BLaER1 (cell line): ENCODE data around the gene SLC38A4.
"Not testable (repeated sequence)": the region's sequence is repeated elsewhere in the genome, so short reads cannot be mapped to it uniquely, and the experiment has no call there.

Source experiments
- H3K27ac ChIP-seq: shearing (Covaris generic); formaldehyde crosslinking; 2 replicates; pipeline ENCODE4 v1.8.1; 2022
- H3K27me3 ChIP-seq: shearing (Covaris generic); formaldehyde crosslinking; 2 replicates; pipeline ENCODE4 v1.8.1; 2022
- H3K36me3 ChIP-seq: shearing (Covaris generic); formaldehyde crosslinking; 2 replicates; pipeline ENCODE4 v1.8.1; 2022
- H3K4me1 ChIP-seq: shearing (Covaris generic); formaldehyde crosslinking; 2 replicates; pipeline ENCODE4 v1.8.1; 2022
- H3K4me2 ChIP-seq: shearing (Covaris generic); formaldehyde crosslinking; 2 replicates; pipeline ENCODE4 v1.8.1; 2022
- H3K4me3 ChIP-seq: shearing (Covaris generic); formaldehyde crosslinking; 2 replicates; pipeline ENCODE4 v1.8.1; 2022
- H3K9ac ChIP-seq: shearing (Covaris generic); formaldehyde crosslinking; 2 replicates; pipeline ENCODE4 v1.8.1; 2022
- H3K9me3 ChIP-seq: shearing (Covaris generic); formaldehyde crosslinking; 2 replicates; pipeline ENCODE4 v1.8.1; 2022
- H4K20me1 ChIP-seq: shearing (Covaris generic); formaldehyde crosslinking; 2 replicates; pipeline ENCODE4 v1.8.1; 2022
- Cebpa-rat ChIP-seq: shearing (Covaris generic); IDR thresholded peaks from 2 replicates; pipeline ENCODE4 v1.8.1; 2022

Gene SLC38A4

GRCh38 chr12:46764005-46764404, 61.8 kb downstream of the SLC38A4 start:
- no peak overlapping the region for H3K27ac ChIP-seq
- no peaks in the 10 kb centered on the region for H4K20me1 ChIP-seq
- H3K4me2 ChIP-seq, result no peak overlapping the region
- H3K4me1 ChIP-seq, result no peaks in the 10 kb centered on the region
- peaks cover 4% of the 10 kb centered on the region; the same call in 1 of the 2 replicates for H3K9me3 ChIP-seq
- H3K4me3 ChIP-seq, result no peak overlapping the region
- H3K27me3 ChIP-seq, result no peaks in the 10 kb centered on the region
- no peak overlapping the region for H3K9ac ChIP-seq
- no peak for TF ChIP-seq Cebpa-rat
- H3K36me3 ChIP-seq, result no peaks in the 10 kb centered on the region

- H4K20me1 ChIP-seq, result no peaks in the 10 kb centered on the region
- H3K4me1 ChIP-seq, result no peaks in the 10 kb centered on the region
- no peak overlapping the region for H3K27ac ChIP-seq
- no peak overlapping the region for H3K4me2 ChIP-seq
- no peak overlapping the region for H3K4me3 ChIP-seq
- H3K9me3 ChIP-seq, result peaks cover 10% of the 10 kb centered on the region; the same call in 1 of the 2 replicates
- no peaks in the 10 kb centered on the region for H3K27me3 ChIP-seq
- no peak overlapping the region for H3K9ac ChIP-seq
- no peaks in the 10 kb centered on the region for H3K36me3 ChIP-seq
- no peak for TF ChIP-seq Cebpa-rat
These were observed 62.6 kb downstream of the SLC38A4 start for GRCh38 chr12:46763230-46763629.

GRCh38 chr12:46754550-46754949, 71.2 kb downstream of the SLC38A4 start:
- no peak for TF ChIP-seq Cebpa-rat
- no peak overlapping the region for H3K27ac ChIP-seq
- no peaks in the 10 kb centered on the region for H3K27me3 ChIP-seq
- H3K4me1 ChIP-seq, result no peaks in the 10 kb centered on the region
- H3K9me3 ChIP-seq, result peaks cover 10% of the 10 kb centered on the region; the same call in 1 of the 2 replicates
- H3K36me3 ChIP-seq, result no peaks in the 10 kb centered on the region
- H3K9ac ChIP-seq, result no peak overlapping the region
- no peak overlapping the region for H3K4me3 ChIP-seq
- H3K4me2 ChIP-seq, result no peak overlapping the region
- H4K20me1 ChIP-seq, result no peaks in the 10 kb centered on the region

- Histone ChIP-seq H3K4me2 (no peak overlapping the region), H3K4me1 (no peaks in the 10 kb centered on the region), H3K9me3 (no peaks in the 10 kb centered on the region), H3K9ac (no peak overlapping the region), H3K27me3 (no peaks in the 10 kb centered on the region), H3K36me3 (no peaks in the 10 kb centered on the region), H3K27ac (no peak overlapping the region), H3K4me3 (no peak overlapping the region), H4K20me1 (no peaks in the 10 kb centered on the region)
- TF ChIP-seq Cebpa-rat, result no peak
These were observed 73.4 kb downstream of the SLC38A4 start for GRCh38 chr12:46752396-46752795.

- Histone ChIP-seq H3K27me3 (no peaks in the 10 kb centered on the region), H3K9me3 (no peaks in the 10 kb centered on the region), H3K4me2 (no peak overlapping the region), H3K9ac (no peak overlapping the region), H3K4me1 (no peaks in the 10 kb centered on the region), H4K20me1 (no peaks in the 10 kb centered on the region), H3K27ac (no peak overlapping the region), H3K4me3 (no peak overlapping the region), H3K36me3 (no peaks in the 10 kb centered on the region)
- no peak for TF ChIP-seq Cebpa-rat
These were observed 74.6 kb downstream of the SLC38A4 start for GRCh38 chr12:46751173-46751572.

GRCh38 chr12:46749322-46749721, 76.5 kb downstream of the SLC38A4 start:
- no peaks in the 10 kb centered on the region for H3K4me1 ChIP-seq
- no peaks in the 10 kb centered on the region for H3K27me3 ChIP-seq
- no peaks in the 10 kb centered on the region for H3K36me3 ChIP-seq
- no peak for TF ChIP-seq Cebpa-rat
- H3K27ac ChIP-seq, result no peak overlapping the region
- H3K4me3 ChIP-seq, result no peak overlapping the region
- H3K9ac ChIP-seq, result no peak overlapping the region
- H4K20me1 ChIP-seq, result no peaks in the 10 kb centered on the region
- H3K9me3 ChIP-seq, result no peaks in the 10 kb centered on the region
- H3K4me2 ChIP-seq, result no peak overlapping the region

GRCh38 chr12:46744283-46744682, 81.5 kb downstream of the SLC38A4 start:
- no peaks in the 10 kb centered on the region for H3K27me3 ChIP-seq
- no peak overlapping the region for H3K9ac ChIP-seq
- H3K27ac ChIP-seq, result no peak overlapping the region
- H3K9me3 ChIP-seq, result no peaks in the 10 kb centered on the region
- TF ChIP-seq Cebpa-rat, result no peak
- H3K4me2 ChIP-seq, result no peak overlapping the region
- no peaks in the 10 kb centered on the region for H3K36me3 ChIP-seq
- H4K20me1 ChIP-seq, result no peaks in the 10 kb centered on the region
- no peaks in the 10 kb centered on the region for H3K4me1 ChIP-seq
- no peak overlapping the region for H3K4me3 ChIP-seq

- Histone ChIP-seq H3K27me3 (no peaks in the 10 kb centered on the region), H3K4me2 (no peak overlapping the region), H3K4me3 (no peak overlapping the region), H3K9me3 (no peaks in the 10 kb centered on the region), H3K36me3 (no peaks in the 10 kb centered on the region), H3K9ac (no peak overlapping the region), H4K20me1 (no peaks in the 10 kb centered on the region), H3K27ac (no peak overlapping the region), H3K4me1 (no peaks in the 10 kb centered on the region)
- TF ChIP-seq Cebpa-rat, result no peak
These were observed 82.3 kb downstream of the SLC38A4 start for GRCh38 chr12:46743456-46743855.

- not testable (repeated sequence) for H3K4me3 ChIP-seq, H3K9ac ChIP-seq, H3K27ac ChIP-seq, H3K27me3 ChIP-seq, H3K9me3 ChIP-seq, H3K4me2 ChIP-seq, H3K36me3 ChIP-seq, H3K4me1 ChIP-seq, H4K20me1 ChIP-seq
These were observed 83.5 kb downstream of the SLC38A4 start for GRCh38 chr12:46742271-46742670.

- no peaks in the 10 kb centered on the region for H3K36me3 ChIP-seq
- H3K4me3 ChIP-seq, result no peak overlapping the region
- H3K9ac ChIP-seq, result no peak overlapping the region
- peaks cover 16% of the 10 kb centered on the region for H3K9me3 ChIP-seq
- H4K20me1 ChIP-seq, result no peaks in the 10 kb centered on the region
- TF ChIP-seq Cebpa-rat, result no peak
- H3K27ac ChIP-seq, result no peak overlapping the region
- no peak overlapping the region for H3K4me2 ChIP-seq
- no peaks in the 10 kb centered on the region for H3K27me3 ChIP-seq
- H3K4me1 ChIP-seq, result no peaks in the 10 kb centered on the region
These were observed 100.5 kb downstream of the SLC38A4 start for GRCh38 chr12:46725332-46725731.
